ENCODE results near the gene RELT.
A peak's percentile ranks its signal among the peaks of the same experiment; 100 is the strongest.
"Not testable (repeated sequence)": the region's sequence is repeated elsewhere in the genome, so short reads cannot be mapped to it uniquely, and the experiment has no call there.

RELT gene

DNA sequence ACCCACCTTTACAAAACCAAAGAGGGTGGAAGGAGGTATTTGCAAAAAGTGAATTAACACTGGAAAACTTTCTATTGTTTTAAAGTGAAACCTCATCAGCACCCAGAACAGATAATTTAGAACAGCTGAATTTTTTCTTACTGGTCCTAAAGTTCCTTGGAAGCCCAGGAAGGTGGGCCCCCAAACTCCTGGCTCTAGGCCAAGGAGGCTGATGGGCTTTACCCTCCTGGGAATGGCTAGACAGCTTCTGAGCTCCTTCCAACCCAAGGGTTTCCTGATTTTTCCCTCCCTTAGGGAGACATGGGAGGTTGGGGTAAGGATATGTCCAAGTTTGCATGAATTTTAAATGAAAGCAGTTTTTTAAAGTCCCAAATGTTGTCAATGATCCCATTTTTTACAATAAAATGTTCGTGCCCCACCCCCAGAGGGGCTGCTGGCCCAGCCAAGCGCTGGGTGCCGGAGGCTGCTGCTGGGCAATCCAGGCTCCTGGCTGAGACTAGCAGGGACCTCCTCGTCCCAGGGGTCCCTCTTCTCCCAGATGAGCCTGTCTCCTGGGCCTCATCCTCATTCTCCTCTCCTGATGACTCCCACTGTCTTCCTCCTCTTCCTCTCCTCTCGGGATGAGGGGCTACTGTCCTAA lies 28.4 kb downstream of the RELT start:
- no peak for DNase-seq

DNA sequence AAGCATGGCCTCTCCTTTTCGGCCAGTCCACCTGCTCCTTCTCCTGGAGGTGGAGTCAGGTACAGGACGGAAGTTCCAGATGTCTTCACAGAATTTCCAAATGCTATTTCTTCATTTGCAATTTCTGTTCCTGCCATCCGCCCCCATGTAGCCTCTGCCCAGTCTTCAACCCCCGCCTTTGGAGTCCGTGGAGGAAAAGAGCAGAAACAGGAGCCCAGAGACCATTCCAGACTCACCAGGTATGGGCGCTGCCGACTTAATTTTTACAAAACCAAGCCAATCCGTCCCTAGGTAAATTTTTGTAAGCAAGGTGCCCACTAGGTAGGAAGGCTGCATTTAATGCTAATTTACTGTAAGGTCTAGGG lies 28.9 kb downstream of the RELT start:
- no peak for DNase-seq

DNA sequence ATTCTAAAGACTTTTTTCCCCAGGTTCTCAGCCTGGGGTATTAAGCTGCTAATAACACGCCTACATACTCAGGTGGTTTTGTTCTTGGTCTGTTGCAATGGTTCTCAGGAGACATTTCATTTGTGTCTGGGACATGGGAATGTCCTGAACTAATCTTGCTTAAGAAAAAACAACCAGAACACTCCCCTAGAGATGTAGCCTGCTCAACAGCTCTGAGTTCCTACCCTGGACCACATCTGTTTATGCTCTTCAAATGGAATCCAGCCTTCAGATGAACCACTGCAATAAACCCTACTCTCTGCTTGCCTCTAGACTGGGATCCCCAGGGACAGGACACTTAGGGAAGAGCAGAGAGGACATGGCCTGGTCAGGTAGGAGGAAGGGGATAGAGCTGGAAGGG lies 29.9 kb downstream of the RELT start:
- no peak for DNase-seq

DNA sequence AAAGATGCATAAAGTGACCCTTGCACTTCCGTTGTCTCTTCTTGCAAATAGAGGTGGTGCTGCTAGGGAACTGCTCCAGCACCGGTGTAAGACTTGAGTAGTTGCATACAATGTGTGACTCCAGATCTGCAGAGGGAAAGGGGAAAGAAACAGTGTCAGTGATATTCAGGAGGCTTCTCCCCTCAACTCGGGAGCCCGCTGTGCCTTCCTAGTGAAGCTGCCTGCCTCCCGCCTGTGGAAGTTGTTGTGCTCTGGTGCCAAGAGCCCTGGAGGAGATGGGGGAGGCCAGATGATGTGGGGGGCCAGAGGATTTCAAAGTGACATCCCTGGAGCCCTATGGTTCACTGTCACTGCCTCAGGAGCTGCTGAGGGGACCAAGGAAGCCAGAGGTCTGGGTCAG lies 30.4 kb downstream of the RELT start:
- no peak for DNase-seq

DNA sequence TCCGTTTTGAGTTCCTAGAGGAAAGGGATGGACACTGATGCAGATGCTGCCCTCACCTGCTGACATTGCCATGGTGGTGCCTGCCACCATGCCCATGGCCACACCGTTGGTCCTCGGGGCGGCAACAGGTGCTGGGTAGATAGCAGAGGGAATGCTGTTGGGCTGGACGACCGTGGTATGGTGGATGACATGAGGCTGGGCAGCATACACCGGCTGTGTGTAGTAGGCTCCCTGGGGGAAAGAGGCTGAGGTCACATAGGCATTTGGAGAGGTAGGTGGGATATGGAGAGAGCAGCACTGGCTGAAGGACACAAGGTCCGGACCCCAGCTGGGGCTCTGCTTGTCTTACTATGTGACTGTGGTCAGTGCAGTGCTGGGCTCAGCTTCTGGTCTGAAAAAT lies 33.2 kb downstream of the RELT start:
- DNase-seq: no peak

DNA sequence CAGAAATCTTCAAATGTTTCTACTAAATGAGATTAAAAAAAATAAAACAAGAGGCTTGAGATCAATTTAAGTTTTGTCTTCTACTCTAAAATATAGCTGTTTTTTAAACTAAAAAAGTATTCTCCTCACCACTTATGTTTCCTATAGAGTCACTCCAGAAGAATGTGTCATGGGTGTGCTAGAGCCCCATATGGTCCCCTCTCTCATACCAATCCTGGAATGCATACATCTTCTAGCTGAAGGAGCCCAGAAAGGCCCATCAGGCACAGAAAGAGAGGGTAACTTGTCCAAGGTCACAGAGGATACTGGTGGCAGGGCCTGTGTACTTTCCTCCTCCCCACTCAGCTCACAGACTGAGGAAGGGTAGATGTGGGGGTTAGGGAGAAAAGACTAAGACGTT lies 34.4 kb downstream of the RELT start:
- no peak for DNase-seq

DNA sequence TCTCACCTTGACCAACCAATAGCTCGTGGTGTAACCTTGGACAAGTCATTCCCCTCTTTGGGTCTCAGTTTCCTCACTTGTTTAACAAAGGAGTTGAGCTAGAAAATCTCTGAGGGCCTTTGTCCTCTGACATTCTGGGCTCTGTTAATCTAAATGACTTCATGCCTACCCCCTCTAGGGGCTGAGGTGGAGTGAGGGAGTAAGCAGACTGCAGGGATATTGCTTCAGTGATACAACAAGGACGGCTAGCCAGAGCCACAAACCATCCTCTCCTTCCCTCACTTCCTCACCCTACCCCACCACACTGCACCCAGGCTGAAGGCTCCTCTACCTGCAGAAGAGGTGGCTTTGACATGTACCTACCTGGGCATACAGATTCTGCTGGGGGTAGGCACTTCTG lies 34.8 kb downstream of the RELT start:
- no peak for DNase-seq

DNA sequence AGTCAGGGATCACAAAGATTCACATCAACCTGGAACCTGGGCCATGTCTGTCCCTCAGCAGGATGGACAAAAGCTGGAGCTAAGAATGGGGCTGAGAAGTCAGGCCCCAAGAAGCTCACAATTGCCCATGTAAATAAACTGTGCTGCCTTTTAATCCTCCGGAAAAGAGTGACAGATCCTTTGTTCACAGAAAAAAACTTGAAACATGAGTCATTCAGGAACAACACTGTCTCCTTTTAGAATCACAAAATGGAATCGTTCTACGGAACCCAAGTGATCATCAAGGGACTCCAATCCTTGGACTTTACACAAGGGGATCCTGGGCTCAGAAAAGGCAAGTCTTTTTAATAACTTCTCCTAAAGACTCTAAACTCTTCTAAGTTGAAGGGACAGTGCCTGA lies 36.1 kb downstream of the RELT start:
- no peak for DNase-seq

DNA sequence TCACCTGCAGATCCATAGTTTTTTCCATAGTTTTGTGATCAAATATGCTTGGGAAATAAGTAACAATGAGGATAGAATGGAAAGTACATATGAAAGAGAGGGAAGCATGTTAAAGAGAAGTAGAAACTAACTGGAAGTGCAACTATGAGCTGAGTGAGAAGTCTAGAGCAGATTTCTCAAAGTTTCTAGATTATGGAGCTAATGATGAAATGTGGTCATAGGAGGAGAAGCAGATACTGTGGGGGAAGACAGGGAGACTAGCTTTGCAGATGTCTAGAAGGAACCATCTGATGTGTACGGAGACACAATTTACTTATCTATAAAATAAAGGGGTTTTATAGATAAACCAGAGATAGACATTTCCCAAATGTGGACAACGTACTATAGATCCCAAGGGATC lies 37.1 kb downstream of the RELT start:
- DNase-seq: no peak

DNA sequence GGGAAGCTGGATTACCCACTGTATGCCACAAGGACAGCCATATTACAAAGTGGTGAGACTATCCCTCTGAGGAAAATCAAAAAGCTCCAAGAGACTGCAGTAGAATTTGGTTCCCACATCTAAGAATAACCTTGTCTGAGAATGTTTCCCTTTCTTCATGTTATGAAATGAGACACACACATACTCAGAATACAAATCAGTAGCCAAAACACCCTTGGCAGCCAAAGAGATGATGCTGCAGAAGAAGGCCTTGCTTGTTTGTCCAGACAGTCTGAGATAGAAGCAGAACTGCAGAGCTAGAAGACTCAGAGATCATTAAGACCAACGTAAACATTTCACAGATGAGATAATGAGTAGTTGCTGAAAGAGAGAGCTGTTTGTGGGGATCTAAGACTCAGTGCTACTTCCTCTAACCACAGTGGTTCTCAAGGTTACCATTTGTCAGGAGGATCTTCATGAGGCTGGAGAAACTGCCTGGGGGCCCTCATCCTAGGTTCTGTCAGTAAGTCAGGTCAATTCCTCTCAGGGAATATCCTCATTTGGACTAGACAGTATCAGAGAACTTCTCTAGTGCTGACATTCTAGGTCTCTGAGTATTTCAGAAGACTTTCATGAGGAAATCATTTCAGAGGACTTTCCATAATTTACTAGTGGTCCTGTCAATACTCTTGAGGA lies 38.9 kb downstream of the RELT start:
- DNase-seq: no peak

DNA sequence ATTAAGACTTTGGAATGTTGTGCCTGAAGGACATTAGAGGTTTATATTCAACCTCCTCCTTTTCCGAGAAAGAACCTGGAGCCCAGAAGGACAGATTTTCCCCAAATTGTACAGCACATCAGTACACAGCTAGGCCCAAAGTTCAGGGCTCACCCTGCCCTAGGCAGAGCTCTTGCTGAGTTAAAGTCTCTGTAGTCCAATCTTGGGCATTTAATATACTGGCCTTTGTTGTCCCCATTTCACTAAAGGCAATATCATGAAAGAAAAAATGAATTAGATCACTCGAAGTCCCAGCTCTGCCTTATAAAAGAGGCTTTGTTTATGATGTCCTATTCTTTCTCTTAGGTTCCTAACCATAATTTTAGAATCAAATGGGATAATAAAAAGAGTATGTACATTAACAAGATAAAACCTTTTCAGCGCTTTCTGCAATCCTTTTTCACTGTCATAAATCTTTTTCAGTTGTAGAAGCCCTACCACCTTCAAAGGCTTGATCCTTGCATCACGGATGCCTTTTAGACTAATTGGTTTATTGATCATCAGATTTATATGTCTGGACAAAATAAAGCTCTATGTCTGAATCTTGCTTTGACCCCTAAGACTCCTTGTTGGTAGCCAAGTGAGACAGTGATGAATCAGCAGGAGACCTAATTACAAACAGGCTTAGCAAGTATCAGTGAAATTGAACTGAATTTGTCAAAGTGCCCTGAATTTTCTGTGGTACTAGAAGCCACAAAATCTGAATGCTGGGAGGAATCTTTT lies 39.8 kb downstream of the RELT start:
- no peak for DNase-seq

DNA sequence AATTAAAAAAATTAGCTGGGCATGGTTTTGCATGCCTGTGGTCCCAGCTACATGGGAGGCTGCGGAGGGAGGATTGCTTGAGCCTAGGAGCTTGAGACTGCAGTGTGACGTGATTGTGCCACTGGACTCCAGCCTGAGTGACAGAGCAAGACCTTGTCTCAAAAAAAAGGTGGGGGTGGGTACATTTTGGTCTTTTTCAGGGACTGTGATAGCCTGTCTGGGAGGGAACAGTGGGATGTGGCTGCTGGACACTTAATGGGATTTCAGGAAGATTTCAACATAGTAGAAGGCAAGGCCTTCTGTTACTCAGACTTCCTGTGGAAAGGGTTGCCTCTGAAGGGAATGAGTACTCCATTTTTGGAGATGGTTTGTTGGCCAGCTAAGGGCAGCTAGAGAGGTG lies 40.6 kb downstream of the RELT start:
- no peak for DNase-seq

DNA sequence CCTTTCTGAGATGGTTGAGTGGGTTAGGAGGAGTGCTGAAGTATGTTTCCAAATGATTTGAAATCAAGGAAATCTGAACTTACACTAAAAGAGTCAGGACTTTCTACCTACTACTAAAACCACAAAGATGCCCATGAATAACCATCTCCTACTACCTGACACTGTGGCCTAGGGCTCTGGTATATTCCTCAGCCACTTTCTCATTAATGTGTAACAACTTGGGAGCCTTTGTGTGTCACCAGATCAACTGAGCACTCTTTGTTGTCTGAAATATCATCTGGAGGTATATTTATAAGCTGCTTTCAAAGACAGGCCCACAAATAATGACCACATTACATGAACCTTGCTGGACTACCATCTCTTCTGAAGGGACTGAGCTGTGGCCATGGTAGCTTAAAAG lies 43.9 kb downstream of the RELT start:
- DNase-seq: peak; percentile 7

DNA sequence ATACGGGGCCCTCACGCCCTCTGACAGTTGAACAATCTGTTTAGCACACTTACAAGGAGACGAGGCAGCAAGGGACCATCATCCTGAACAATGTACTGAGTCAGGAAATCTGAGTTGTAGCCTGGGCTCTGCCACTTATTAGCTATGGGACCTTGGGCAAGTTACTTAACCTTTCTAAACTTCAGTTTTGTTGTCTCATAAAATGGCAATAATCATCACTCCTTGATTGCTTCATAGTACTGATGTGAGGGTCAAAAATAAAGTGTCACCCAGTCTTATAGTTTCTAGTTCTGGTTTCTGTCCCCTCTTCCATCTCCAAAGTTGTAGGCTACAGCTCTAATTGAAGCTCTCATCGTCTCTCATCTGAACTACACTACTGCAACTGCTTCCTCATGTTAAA lies 46.7 kb downstream of the RELT start:
- DNase-seq: no peak

DNA sequence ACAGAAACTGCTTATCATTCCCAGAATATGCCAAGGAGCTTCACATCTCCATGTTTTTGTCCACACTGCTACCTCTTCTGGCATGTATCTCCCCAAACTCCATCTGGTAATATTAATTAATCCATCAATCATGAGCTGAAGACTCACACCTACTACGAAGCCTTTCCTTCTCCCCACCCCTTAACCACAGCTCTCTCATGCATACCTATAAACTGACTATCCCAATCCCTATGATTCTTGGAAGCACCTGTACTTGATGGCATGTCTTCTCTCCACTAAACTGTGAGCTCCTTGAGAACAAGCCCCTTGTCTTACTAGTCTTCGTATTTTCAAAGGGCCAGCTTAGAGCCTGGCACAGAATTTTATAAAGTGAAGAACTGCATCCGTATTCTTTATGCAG lies 47.3 kb downstream of the RELT start:
- no peak for DNase-seq

DNA sequence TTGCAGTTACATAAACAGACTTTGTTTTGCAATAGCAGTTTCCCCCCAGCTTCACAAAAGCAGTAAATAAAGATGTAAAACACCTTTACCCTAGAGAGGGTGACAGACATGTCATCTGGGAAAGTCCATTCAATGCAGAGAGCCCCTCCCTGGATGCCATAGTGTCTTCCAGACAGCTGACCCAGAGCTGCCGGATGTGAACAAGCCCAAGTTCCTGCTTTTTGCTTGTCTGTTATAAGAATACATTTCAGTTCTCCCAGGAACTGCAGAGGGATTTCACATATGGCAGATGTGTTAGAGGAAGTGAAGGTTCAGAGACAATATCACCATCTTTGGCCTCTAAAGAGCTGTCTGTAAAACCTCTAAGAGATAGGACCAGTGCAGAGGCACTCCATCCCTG lies 48.9 kb downstream of the RELT start:
- DNase-seq: no peak

DNA sequence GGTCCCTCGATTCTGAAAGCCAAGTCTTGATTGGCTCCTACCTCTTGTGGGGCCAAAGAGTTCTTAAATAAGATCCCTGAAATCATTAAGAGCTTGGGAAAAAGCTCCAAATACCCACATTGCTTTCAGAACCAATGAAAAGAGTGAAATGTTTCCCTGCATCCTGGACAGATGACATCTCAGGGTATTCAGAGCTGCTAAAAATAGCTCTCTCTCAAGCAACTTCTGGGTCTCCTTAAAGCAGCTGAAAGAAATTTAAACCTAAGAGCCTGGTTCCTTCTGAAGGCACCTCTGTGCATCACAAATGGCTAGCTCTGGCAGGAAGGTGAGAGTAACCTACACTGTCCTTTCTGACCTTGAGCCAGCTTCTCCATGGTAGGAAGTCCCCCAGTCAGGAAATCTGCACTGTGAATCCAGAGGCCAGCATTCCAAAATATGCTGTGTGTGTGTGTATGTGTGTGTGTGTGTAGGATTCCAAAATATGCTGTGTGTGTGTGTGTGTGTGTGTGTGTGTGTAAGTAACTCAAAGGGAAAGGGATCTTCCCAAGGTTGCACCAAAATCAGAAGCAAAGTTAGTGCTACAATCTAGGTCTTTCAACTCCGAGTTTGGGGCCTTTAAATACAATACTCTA lies 50.1 kb downstream of the RELT start:
- DNase-seq: no peak

DNA sequence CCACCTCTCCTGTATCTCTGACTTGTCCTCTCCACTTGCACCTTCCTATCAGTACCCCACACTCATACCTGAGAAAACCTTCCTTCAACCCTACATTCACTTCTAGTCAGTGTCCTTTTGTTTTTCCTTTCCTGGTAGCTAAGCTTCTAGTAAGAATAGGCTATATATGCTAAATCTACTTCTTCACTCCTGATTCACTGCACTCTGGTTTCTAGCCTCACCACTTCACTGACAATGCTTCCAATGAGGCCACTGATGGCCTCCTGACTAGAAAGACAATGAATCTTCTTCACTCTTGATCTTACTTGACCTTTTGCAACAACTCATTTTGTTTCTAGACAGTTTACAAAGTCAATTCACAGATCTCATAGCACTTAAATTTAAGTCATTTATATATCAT lies 52.0 kb downstream of the RELT start:
- no peak for DNase-seq

DNA sequence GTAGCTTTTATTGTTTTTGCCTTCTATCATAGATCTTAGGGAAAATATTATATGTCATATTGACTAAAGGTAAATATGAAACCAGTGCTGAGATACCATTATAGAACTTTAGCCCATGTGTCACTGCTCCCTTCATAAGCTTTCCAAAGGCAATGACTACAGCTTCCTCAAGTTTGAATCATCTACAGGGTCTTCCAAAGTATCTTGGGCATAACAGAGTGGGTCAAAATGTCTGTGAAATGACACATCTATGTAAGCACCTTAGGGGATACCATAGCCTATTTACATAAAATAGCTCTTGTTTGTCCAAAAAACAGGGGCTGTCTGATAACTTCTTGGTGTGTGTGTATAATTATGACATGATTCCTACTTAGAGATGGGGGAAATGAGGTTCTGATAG lies 52.5 kb downstream of the RELT start:
- DNase-seq: no peak

DNA sequence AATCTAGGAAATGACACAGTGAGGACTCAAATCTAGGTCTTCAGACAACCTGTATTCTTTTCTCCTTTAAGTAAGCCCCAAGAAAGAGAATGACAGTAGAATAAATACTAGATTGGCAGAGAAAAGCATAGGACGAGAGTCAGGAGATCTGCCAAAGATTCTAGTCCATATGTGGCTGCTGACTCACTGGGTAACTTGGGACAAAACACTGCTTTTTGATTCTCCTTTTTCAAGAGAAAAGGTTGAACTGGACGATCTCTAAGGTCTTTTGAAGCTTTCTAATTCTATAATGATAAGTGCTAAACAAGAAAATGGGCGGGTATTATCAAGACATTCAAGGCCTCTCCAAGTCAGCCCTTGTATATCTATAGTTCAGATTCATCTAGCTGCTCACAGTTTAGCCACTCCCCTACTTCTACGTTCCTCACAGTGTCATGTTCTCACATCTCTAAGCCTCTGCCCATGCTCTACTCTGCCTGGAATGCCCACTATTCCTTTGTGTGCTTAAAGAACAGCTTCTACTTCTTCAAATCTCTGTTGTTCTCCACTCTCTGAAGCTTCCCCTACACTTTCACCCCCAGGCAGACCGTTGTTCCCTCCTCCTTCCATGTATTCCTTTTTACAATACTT lies 53.0 kb downstream of the RELT start:
- DNase-seq: no peak

DNA sequence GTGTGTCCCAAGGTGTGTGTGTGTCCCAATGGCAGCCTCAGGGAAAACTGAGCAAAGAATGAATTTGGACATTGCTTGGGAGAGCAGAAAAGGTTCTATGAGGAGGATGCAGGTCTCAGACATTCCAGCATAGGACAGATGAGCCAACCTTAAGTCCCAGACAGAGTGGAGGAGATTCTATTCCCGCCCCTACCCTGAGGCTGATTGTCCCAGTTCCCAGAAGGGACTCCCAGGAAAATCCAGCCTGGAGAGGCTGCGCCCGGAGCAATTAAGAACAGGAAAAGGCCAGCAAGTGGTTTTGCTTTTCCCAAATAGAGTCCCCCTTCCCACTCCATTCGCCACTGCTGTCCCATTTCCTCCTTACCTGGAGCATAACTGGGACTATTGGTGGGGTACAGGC lies 54.1 kb downstream of the RELT start:
- DNase-seq: no peak

DNA sequence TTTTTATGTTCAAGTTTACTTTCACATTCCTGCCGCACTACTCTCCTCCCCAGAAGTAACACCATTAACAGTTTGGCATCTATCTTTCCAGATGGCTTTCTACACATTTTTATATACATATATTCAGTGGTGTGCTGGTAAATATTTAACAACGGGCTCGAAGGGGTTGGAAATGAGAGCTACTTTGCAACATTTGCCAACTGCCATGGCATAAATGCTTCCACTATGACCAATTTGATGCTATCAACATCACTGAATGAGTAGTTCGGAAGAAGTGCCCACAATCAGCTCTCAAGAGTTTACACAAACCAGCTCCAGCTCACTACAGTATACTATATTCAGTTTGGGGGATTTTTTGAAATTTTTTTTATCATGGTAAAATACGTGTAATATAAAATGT lies 55.2 kb downstream of the RELT start:
- no peak for DNase-seq

DNA sequence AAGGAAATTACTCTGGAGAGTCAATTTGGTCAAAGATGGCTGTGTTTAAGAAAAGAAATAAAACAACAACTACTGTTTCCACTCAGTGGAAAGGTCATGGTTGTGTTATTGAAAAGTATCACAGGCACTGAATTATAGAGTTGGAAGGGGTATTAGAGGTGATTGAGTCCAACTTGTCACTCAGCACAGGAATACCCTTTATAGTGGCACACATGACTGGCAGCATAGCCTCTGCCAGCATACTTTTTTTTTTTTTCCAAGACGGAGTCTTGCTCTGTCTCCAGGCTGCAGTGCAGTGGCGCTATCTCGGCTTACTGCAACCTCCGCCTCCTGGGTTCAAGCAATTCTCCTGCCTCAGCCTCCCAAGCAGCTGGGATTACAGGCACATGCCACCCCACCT lies 60.7 kb downstream of the RELT start:
- not testable (repeated sequence) for DNase-seq

All from kidney glomerular epithelial cell (primary cell).